Gastrocnemius medialis (tissue), 4 donors: ENCODE data around the gene COLEC11.

Experiments used
- CTCF ChIP-seq, 5 experiments: fragments of 450-650 bp in 3 of 5; fragments of 200-600 bp in 2 of 5; sonication (generic) in 2 of 5; IDR thresholded peaks in 4 of 5; conservative IDR thresholded peaks in 1 of 5; 1 replicate in 4 of 5; 2 replicates in 1 of 5; pipeline ENCODE4 v1.5.1; 2016 to 2019; ENCODE audit warnings: antibody characterized with exemption in 5 of 5, mild to moderate bottlenecking in 3 of 5, moderate library complexity in 3 of 5
- POLR2A ChIP-seq, 2 donors: fragments of 450-650 bp; IDR thresholded peaks; one replicate each; pipeline ENCODE4 v1.6.1; 2017; ENCODE audit warnings: antibody characterized with exemption in 2 of 2, mild to moderate bottlenecking in 2 of 2, moderate library complexity in 2 of 2

GRCh38 chr2:3679180-3679579 lies 84.3 kb downstream of the COLEC11 start:
- TF ChIP-seq CTCF (IDR thresholded peaks at IDR 0.05 in 4 of 5, conservative IDR thresholded peaks at IDR 0.05 in 1 of 5) (no peak), POLR2A (IDR thresholded peaks at IDR 0.05) (no peak)
